Ascending aorta (tissue), 2 donors: ENCODE results near the gene JAG1. TPM values are rescaled to one million over a fixed set of nuclear protein-coding genes. Genes with fewer than 3 reads are reported as not detected.

ENCODE experiments used
- DNase-seq, 2 donors: peaks; one replicate each; pipeline ENCODE4 v3.0.0-alpha.2; 2019; ENCODE audit warnings: low spot score in 2 of 2
- H3K27ac ChIP-seq, 2 donors: fragments of 200-600 bp; sonication (generic); one replicate each; pipeline ENCODE4 v1.5.1; 2016 to 2017; ENCODE audit warnings: mild to moderate bottlenecking in 1 of 2
- H3K27me3 ChIP-seq: fragments of 200-600 bp; sonication (generic); one replicate; pipeline ENCODE4 v1.5.1; 2017
- H3K36me3 ChIP-seq, 2 donors: fragments of 200-600 bp; sonication (generic); one replicate each; pipeline ENCODE4 v1.5.1; 2016
- H3K4me1 ChIP-seq, 2 donors: fragments of 200-600 bp; sonication (generic); one replicate each; pipeline ENCODE4 v1.5.1; 2016 to 2017; ENCODE audit warnings: mild to moderate bottlenecking in 1 of 2
- H3K4me3 ChIP-seq, 2 donors: fragments of 200-600 bp; sonication (generic); one replicate each; pipeline ENCODE4 v1.5.1; 2016 to 2017; ENCODE audit warnings: mild to moderate bottlenecking in 1 of 2
- H3K9me3 ChIP-seq, 2 donors: fragments of 200-600 bp; sonication (generic); one replicate each; pipeline ENCODE4 v1.5.1; 2016
- intact Hi-C: fragments of 100-400 bp; cut with DNase I; formaldehyde crosslinking; loops from one replicate; pipeline ENCODE4 v1.15.1; 2023
- total RNA-seq: library from RNA; depleted of rRNA; stranded (reverse); fragments of >200 nt; gene quantifications from one replicate; pipeline ENCODE4 v1.1.0, GENCODE V29; 2016
- TF ChIP-seq, protein P1 (sequence below), 3 experiments: fragments of 200-600 bp in 2 of 3; fragments of 450-650 bp in 1 of 3; sonication (generic) in 2 of 3; IDR thresholded peaks; one replicate each; pipeline ENCODE4 v1.5.1; 2016 to 2019; ENCODE audit warnings: antibody characterized with exemption in 3 of 3, mild to moderate bottlenecking in 1 of 3, moderate library complexity in 1 of 3

The JAG1 gene
- total RNA-seq, 1 donor from 2014 or later, result 101 TPM

DNA sequence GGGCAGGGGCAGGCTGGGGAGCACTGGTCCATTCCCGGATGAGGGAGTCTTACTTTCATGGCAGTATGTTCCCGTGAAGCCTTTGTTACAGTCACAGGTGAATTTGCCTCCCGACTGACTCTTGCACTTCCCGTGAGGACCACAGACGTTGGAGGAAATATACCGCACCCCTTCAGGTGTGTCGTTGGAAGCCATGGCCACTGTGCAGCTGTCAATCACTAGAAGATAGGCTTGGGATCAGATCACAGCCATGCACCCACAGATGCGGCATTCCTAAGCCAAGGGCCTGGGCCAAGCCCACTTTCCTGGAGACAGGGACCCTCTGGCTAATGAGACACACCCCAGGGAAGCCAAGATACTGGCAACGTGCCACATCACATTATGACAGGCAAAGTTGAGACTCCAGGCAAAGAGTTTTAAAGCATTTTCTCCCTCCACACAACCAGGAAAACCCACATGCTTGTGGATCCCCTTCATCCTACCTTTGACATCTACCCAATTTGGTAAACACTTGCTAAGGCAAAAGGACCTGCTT is 26.8 kb downstream of the JAG1 start:
- TF ChIP-seq, protein P1, sequence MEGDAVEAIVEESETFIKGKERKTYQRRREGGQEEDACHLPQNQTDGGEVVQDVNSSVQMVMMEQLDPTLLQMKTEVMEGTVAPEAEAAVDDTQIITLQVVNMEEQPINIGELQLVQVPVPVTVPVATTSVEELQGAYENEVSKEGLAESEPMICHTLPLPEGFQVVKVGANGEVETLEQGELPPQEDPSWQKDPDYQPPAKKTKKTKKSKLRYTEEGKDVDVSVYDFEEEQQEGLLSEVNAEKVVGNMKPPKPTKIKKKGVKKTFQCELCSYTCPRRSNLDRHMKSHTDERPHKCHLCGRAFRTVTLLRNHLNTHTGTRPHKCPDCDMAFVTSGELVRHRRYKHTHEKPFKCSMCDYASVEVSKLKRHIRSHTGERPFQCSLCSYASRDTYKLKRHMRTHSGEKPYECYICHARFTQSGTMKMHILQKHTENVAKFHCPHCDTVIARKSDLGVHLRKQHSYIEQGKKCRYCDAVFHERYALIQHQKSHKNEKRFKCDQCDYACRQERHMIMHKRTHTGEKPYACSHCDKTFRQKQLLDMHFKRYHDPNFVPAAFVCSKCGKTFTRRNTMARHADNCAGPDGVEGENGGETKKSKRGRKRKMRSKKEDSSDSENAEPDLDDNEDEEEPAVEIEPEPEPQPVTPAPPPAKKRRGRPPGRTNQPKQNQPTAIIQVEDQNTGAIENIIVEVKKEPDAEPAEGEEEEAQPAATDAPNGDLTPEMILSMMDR (IDR thresholded peaks at IDR 0.05), result no peak
- intact Hi-C loops, result loop anchor here (10.0 kb wide), 1 partner anchor 432 kb away; the partner anchor contains the start of gene SNAP25
- Histone ChIP-seq H3K27ac (peak overlapping the region; percentile 93 to 100), H3K9me3 (no peaks in the 10 kb centered on the region), H3K36me3 (peaks cover 71 to 100% of the 10 kb centered on the region in 2 donors), H3K27me3 (no peaks in the 10 kb centered on the region), H3K4me1 (peaks cover 16 to 57% of the 10 kb centered on the region in 2 donors), H3K4me3 (no peak overlapping the region)
- no peak for DNase-seq

DNA sequence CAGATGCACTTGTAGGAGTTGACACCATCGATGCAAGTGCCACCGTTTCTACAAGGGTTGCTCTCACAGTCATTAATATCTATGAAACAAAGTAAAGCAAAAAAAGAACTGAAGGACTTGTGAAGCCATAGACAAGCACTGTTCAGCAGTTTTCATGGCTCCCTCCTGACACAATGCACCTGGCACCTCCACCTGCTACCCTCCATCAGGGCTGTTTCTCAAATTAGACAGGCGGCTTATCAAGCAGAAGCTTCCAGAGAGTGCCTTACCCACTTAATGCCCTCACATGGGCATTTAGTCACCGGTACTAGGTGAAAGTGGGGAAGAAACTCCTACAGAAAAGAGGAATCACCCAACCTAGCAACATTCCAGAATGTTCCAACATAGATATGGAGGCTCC is 27.8 kb downstream of the JAG1 start:
- Histone ChIP-seq H3K36me3 (peaks cover 71 to 100% of the 10 kb centered on the region in 2 donors), H3K27me3 (no peaks in the 10 kb centered on the region), H3K4me3 (no peak overlapping the region), H3K27ac (peak overlapping the region; percentile 93 to 100), H3K4me1 (peaks cover 14 to 53% of the 10 kb centered on the region in 2 donors), H3K9me3 (no peaks in the 10 kb centered on the region)
- TF ChIP-seq, protein P1 (IDR thresholded peaks at IDR 0.05), result no peak
- intact Hi-C loops, result loop anchor here (10.0 kb wide), 1 partner anchor 431 kb away; the partner anchor contains the start of gene SNAP25
- DNase-seq, result no peak

DNA sequence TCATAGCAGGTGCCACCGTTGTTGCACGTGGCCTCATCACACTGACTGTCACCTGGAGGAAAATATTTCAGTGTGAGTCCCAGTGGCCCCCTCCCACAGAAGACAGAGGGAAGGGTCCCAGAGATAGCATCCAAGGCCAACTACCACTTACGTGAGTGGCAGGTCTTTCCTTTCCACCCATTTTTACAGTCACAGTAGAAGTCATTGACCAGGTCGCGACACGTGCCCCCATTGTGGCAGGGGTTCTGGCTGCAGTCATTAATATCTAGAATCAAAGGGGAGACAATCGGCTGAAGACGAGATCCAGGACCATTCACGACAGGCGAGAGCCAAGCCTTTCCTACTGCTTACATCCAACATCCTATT is 28.6 kb downstream of the JAG1 start:
- intact Hi-C loops, result loop anchor here (10.0 kb wide), 1 partner anchor 430 kb away; the partner anchor contains the start of gene SNAP25
- peak in 1 of 2 donors; percentile 50 for DNase-seq
- H3K9me3 ChIP-seq, result no peaks in the 10 kb centered on the region
- TF ChIP-seq, protein P1 (IDR thresholded peaks at IDR 0.05), result no peak
- no peaks in the 10 kb centered on the region for H3K27me3 ChIP-seq
- H3K4me1 ChIP-seq, result peaks cover 6 to 53% of the 10 kb centered on the region in 2 donors
- peaks cover 75 to 100% of the 10 kb centered on the region in 2 donors for H3K36me3 ChIP-seq
- peak overlapping the region; percentile 93 to 100 for H3K27ac ChIP-seq
- no peak overlapping the region for H3K4me3 ChIP-seq

DNA sequence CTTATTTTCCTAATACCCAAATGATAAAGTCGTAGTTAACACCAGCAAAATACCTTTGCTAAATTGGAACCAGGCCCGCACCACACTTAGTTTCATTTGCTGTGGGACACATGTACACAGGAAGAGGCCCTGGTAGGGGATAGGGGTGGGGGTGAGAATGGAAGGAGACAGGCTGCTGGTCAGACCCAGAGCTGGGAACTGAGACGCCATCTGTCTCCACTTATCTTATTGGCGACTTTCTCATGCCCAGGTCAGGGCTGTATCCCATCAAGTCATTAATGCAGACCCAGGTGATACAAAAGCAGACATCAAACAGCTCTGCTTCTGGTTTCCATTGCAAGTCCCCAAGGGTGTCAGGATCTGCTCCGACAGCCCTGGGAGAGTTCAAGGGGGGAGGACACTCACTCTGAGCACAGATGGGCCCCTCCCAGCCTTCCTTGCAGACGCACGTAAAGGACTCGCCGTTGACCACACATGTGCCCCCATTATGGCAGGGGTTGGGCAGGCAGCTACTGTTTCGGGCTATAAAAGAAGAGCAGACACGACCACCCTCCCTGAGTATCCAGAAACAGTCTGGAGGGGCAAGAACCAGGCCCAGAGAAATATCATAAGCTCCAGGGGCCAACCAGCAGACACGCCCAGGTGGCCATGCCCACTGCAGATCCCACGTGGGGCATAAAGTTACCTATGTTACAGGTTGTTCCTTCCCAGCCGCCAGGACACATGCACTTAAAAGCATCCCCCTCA is 29.2 kb downstream of the JAG1 start:
- H3K27me3 ChIP-seq, result no peaks in the 10 kb centered on the region
- no peaks in the 10 kb centered on the region for H3K9me3 ChIP-seq
- intact Hi-C loops, result loop anchor here (10.0 kb wide), 1 partner anchor 430 kb away; the partner anchor contains the start of gene SNAP25
- TF ChIP-seq, protein P1 (IDR thresholded peaks at IDR 0.05), result no peak
- H3K4me1 ChIP-seq, result peaks cover 3 to 52% of the 10 kb centered on the region in 2 donors
- peak in 1 of 2 donors; percentile 56 for DNase-seq
- peaks cover 76 to 99% of the 10 kb centered on the region in 2 donors for H3K36me3 ChIP-seq
- H3K4me3 ChIP-seq, result no peak overlapping the region
- H3K27ac ChIP-seq, result peak overlapping the region; percentile 93 to 100

DNA sequence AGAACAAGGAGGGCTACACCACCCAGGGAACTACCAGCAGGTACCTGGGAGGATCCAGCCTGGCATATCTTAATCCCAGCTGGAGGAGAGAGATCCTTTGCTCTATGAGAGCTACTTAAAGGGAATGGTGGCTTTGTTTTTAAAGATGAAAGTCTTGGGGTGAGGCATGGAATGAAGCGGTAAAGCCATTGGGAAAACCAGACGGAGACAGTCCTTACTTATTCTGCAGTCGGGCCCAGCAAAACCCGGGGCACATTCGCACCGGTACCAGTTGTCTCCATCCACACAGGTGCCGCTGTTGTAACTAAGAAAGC is 30.3 kb downstream of the JAG1 start:
- no peak overlapping the region for H3K4me3 ChIP-seq
- no peaks in the 10 kb centered on the region for H3K27me3 ChIP-seq
- peak overlapping the region; percentile 93 to 100 for H3K27ac ChIP-seq
- H3K36me3 ChIP-seq, result peaks cover 76 to 92% of the 10 kb centered on the region in 2 donors
- intact Hi-C loops, result loop anchor here (10.0 kb wide), 1 partner anchor 429 kb away; the partner anchor contains the start of gene SNAP25
- H3K9me3 ChIP-seq, result no peaks in the 10 kb centered on the region
- TF ChIP-seq, protein P1 (IDR thresholded peaks at IDR 0.05), result no peak
- peaks cover under 1 to 46% of the 10 kb centered on the region in 2 donors for H3K4me1 ChIP-seq
- DNase-seq, result no peak
